GM12873 (cell line): ENCODE data around the gene CDC6.

Experiments
- TF ChIP-seq, protein P1 (sequence below): IDR thresholded peaks from 2 replicates; pipeline ENCODE4 v1.5.1; 2012; ENCODE audit warnings: low read depth, mild to moderate bottlenecking, moderate library complexity, low read length, control low read depth; ENCODE audit not compliant: insufficient read depth; ENCODE audit errors: missing control alignments

Gene CDC6

GRCh38 chr17:40301315-40301714 is 13.6 kb downstream of the CDC6 start:
- TF ChIP-seq, protein P1, sequence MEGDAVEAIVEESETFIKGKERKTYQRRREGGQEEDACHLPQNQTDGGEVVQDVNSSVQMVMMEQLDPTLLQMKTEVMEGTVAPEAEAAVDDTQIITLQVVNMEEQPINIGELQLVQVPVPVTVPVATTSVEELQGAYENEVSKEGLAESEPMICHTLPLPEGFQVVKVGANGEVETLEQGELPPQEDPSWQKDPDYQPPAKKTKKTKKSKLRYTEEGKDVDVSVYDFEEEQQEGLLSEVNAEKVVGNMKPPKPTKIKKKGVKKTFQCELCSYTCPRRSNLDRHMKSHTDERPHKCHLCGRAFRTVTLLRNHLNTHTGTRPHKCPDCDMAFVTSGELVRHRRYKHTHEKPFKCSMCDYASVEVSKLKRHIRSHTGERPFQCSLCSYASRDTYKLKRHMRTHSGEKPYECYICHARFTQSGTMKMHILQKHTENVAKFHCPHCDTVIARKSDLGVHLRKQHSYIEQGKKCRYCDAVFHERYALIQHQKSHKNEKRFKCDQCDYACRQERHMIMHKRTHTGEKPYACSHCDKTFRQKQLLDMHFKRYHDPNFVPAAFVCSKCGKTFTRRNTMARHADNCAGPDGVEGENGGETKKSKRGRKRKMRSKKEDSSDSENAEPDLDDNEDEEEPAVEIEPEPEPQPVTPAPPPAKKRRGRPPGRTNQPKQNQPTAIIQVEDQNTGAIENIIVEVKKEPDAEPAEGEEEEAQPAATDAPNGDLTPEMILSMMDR = peak; percentile 14

- TF ChIP-seq, protein P1 = peak; percentile 70
Measured at GRCh38 chr17:40303009-40303657, 15.5 kb downstream of the CDC6 start.

- TF ChIP-seq, protein P1 = no peak
Measured at GRCh38 chr17:40303708-40304551, 16.3 kb downstream of the CDC6 start.

DNA sequence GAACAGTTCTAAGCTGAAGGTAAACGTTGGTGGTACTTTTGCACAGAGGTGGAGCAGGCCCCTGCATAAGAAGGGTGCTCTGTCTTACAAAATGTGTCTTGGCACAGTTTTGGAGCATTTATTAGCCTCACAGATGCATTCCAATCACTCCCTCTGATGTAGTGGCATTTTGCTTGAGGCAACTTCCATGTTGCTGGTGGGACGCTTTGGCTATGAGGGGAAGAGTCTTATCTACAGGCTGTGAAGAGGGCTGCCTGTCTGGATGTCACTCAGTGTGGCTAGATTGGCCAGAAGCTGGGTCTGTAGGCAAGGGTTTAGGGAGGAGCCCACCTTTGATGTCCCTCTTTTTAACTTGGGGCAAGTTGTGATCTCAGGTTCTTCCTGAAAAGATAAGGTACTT is 18.7 kb downstream of the CDC6 start:
- TF ChIP-seq, protein P1 = no peak

DNA sequence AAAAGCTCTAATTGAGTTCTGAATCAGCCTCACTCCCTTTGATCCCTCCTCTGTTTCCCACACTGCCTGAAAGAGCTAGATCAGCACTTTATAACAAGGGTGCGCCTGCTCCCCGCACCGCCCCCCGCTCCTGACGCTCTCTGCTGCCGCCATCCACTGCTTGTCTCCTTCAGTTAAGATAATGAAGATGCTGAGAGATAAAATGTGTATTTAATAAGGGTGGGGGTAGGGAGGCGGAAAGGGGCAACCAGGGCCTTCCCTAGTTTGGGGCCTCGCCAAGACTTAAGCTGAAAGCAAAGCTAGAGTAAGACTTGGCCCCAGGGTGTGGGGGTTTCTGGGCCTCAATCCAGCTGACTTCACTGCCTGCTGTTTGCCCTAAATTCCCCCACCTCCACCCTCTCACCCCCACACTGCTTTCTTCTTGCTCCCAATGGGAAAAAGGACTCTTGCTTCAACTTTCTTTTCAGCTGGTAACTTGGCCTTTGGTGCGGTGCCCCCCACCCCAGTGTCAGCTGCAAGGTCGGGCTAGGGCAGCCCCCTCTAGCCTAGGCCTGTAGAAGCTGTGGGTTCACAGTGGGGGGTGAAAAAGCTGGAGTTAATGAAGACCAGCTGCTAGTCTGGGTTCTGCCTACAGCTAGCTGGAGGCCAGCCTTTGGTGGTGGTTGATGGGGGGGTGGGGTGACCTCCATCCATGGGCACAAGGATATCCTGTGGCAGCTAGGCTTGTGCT is 19.5 kb downstream of the CDC6 start:
- TF ChIP-seq, protein P1 = no peak

GRCh38 chr17:40307740-40308239 is 20.1 kb downstream of the CDC6 start:
- TF ChIP-seq, protein P1 = no peak
